Kidney glomerular epithelial cell (primary cell): ENCODE results near the gene TMX4.

Source experiments
- DNase-seq: peaks from one replicate; lab custom pipeline; 2025; lab: John Stamatoyannopoulos, UW

Gene TMX4

GRCh38 chr20:8019998-8020247, 362 bp upstream of the TMX4 start:
- DNase-seq: no peak

GRCh38 chr20:8018958-8019245, 659 bp downstream of the TMX4 start:
- no peak for DNase-seq

- no peak for DNase-seq
Observed at GRCh38 chr20:8012724-8013123, 6.8 kb downstream of the TMX4 start.

GRCh38 chr20:8008733-8009132, 10.8 kb downstream of the TMX4 start:
- DNase-seq: no peak

GRCh38 chr20:8007490-8007889, 12.1 kb downstream of the TMX4 start:
- DNase-seq: no peak

- no peak for DNase-seq
Observed at GRCh38 chr20:8005575-8006366, 13.8 kb downstream of the TMX4 start.

- no peak for DNase-seq
Observed at GRCh38 chr20:8005033-8005432, 14.5 kb downstream of the TMX4 start.

- DNase-seq: no peak
Observed at GRCh38 chr20:8002056-8002455, 17.5 kb downstream of the TMX4 start.

- peak; percentile 14 for DNase-seq
Observed at GRCh38 chr20:8000796-8001195, 18.8 kb downstream of the TMX4 start.

GRCh38 chr20:7996898-7997297, 22.7 kb downstream of the TMX4 start:
- DNase-seq: no peak

GRCh38 chr20:7994809-7995208, 24.8 kb downstream of the TMX4 start:
- no peak for DNase-seq

- no peak for DNase-seq
Observed at GRCh38 chr20:7993703-7994102, 25.9 kb downstream of the TMX4 start.

GRCh38 chr20:7993238-7993637, 26.3 kb downstream of the TMX4 start:
- no peak for DNase-seq

GRCh38 chr20:7990385-7990784, 29.2 kb downstream of the TMX4 start:
- no peak for DNase-seq

GRCh38 chr20:7989379-7989778, 30.2 kb downstream of the TMX4 start:
- DNase-seq: no peak

- no peak for DNase-seq
Observed at GRCh38 chr20:7985916-7986315, 33.6 kb downstream of the TMX4 start.

GRCh38 chr20:7984192-7984591, 35.4 kb downstream of the TMX4 start:
- DNase-seq: no peak

- no peak for DNase-seq
Observed at GRCh38 chr20:7981374-7981773, 38.2 kb downstream of the TMX4 start.

GRCh38 chr20:7980332-7981046, 39.1 kb downstream of the TMX4 start:
- peak; percentile 45 for DNase-seq

GRCh38 chr20:7977709-7978108, 41.9 kb downstream of the TMX4 start:
- no peak for DNase-seq

GRCh38 chr20:7975851-7976414, 43.6 kb downstream of the TMX4 start:
- DNase-seq: no peak

- no peak for DNase-seq
Observed at GRCh38 chr20:7974785-7975435, 44.7 kb downstream of the TMX4 start.

GRCh38 chr20:7971536-7972280, 47.9 kb downstream of the TMX4 start:
- DNase-seq: no peak
